ENCODE measurements around the gene MYT1.

MYT1 gene

GRCh38 chr20:64161356-64162238 is 2.7 kb upstream of the MYT1 start:
- Histone ChIP-seq H2BK5ac (ENCODE audit: low read length) (no peak overlapping the region), H2AFZ (ENCODE audit: low read length) (no peak overlapping the region), H3K9ac (ENCODE audit: low read depth, low read length, poor library complexity) (no peak overlapping the region), H3K4me3 (ENCODE audit: low read length in 2 of 2) (no peak overlapping the region), H3K27me3 (ENCODE audit: control insufficient read depth in 3 of 3, insufficient read depth in 3 of 3, low read depth in 1 of 3, low read length in 3 of 3) (peaks cover 0 to 65% (median 8%) of the 10 kb centered on the region in 3 experiments), H3K4me2 (ENCODE audit: insufficient read depth, low read length, poor library complexity, severe bottlenecking) (peak overlapping the region; percentile 51), H2BK120ac (ENCODE audit: low read depth, low read length) (no peak overlapping the region), H4K8ac (ENCODE audit: low read depth, low read length) (no peak overlapping the region), H3K36me3 (replicated peaks in 1 of 2; ENCODE audit: control insufficient read depth in 2 of 2, insufficient read depth in 2 of 2, low read length in 2 of 2) (no peaks in the 10 kb centered on the region), H3K27ac (replicated peaks; ENCODE audit: low read length) (no peak overlapping the region), H2AK5ac (ENCODE audit: low read depth, low read length) (no peak overlapping the region), H4K91ac (ENCODE audit: low read depth, low read length, poor library complexity) (no peak overlapping the region), H3K4ac (ENCODE audit: low read length) (no peak overlapping the region), H2BK15ac (ENCODE audit: low read length) (no peak overlapping the region), H3K14ac (ENCODE audit: low read length) (no peak overlapping the region), H3K18ac (ENCODE audit: low read length) (no peak overlapping the region), H3K79me1 (ENCODE audit: low read depth, low read length) (no peaks in the 10 kb centered on the region), H3K23ac (ENCODE audit: low read depth, low read length, poor library complexity) (no peak overlapping the region), H3K4me1 (ENCODE audit: control insufficient read depth in 2 of 2, insufficient read depth in 1 of 2, low read depth in 1 of 2, low read length in 2 of 2) (peaks cover 26 to 32% of the 10 kb centered on the region in 2 donors), H3K9me3 (replicated peaks in 1 of 2; ENCODE audit: control insufficient read depth in 2 of 2, insufficient read depth in 1 of 2, low read depth in 1 of 2, low read length in 2 of 2) (no peaks in the 10 kb centered on the region), H2BK12ac (ENCODE audit: low read length) (no peak overlapping the region)
- peak; percentile 86 for DNase-seq (ENCODE audit: low spot score)
- WGBS, 2 donors (ENCODE audit: extremely low coverage in 2 of 2, insufficient read length in 2 of 2, insufficient replicate concordance in 1 of 2) = no CpG with 5 or more reads among the region's 33 CpGs

GRCh38 chr20:64162239-64162910 is 1.9 kb upstream of the MYT1 start:
- H3K4me3 ChIP-seq (ENCODE audit: low read length in 2 of 2) = no peak overlapping the region
- H3K27me3 ChIP-seq (ENCODE audit: control insufficient read depth in 3 of 3, insufficient read depth in 3 of 3, low read depth in 1 of 3, low read length in 3 of 3) = peaks cover 0 to 71% (median 8%) of the 10 kb centered on the region in 3 experiments
- no peak overlapping the region for H3K23ac ChIP-seq (ENCODE audit: low read depth, low read length, poor library complexity)
- no peaks in the 10 kb centered on the region for H3K36me3 ChIP-seq (replicated peaks in 1 of 2; ENCODE audit: control insufficient read depth in 2 of 2, insufficient read depth in 2 of 2, low read length in 2 of 2)
- no peaks in the 10 kb centered on the region for H3K79me1 ChIP-seq (ENCODE audit: low read depth, low read length)
- no peak overlapping the region for H3K27ac ChIP-seq (replicated peaks; ENCODE audit: low read length)
- H2BK15ac ChIP-seq (ENCODE audit: low read length) = no peak overlapping the region
- H3K4ac ChIP-seq (ENCODE audit: low read length) = no peak overlapping the region
- DNase-seq (ENCODE audit: low spot score) = no peak
- H2BK120ac ChIP-seq (ENCODE audit: low read depth, low read length) = no peak overlapping the region
- H3K9me3 ChIP-seq (replicated peaks in 1 of 2; ENCODE audit: control insufficient read depth in 2 of 2, insufficient read depth in 1 of 2, low read depth in 1 of 2, low read length in 2 of 2) = no peaks in the 10 kb centered on the region
- H2AFZ ChIP-seq (ENCODE audit: low read length) = no peak overlapping the region
- no peak overlapping the region for H3K9ac ChIP-seq (ENCODE audit: low read depth, low read length, poor library complexity)
- no peak overlapping the region for H2AK5ac ChIP-seq (ENCODE audit: low read depth, low read length)
- WGBS, 2 donors (ENCODE audit: extremely low coverage in 2 of 2, insufficient read length in 2 of 2, insufficient replicate concordance in 1 of 2) = no CpG with 5 or more reads among the region's 23 CpGs
- H4K91ac ChIP-seq (ENCODE audit: low read depth, low read length, poor library complexity) = no peak overlapping the region
- H3K4me2 ChIP-seq (ENCODE audit: insufficient read depth, low read length, poor library complexity, severe bottlenecking) = no peak overlapping the region
- no peak overlapping the region for H3K14ac ChIP-seq (ENCODE audit: low read length)
- H2BK12ac ChIP-seq (ENCODE audit: low read length) = no peak overlapping the region
- H2BK5ac ChIP-seq (ENCODE audit: low read length) = no peak overlapping the region
- no peak overlapping the region for H4K8ac ChIP-seq (ENCODE audit: low read depth, low read length)
- no peak overlapping the region for H3K18ac ChIP-seq (ENCODE audit: low read length)
- H3K4me1 ChIP-seq (ENCODE audit: control insufficient read depth in 2 of 2, insufficient read depth in 1 of 2, low read depth in 1 of 2, low read length in 2 of 2) = peaks cover 23 to 31% of the 10 kb centered on the region in 2 donors

GRCh38 chr20:64163776-64164122 is 503 bp upstream of the MYT1 start:
- DNase-seq (ENCODE audit: low spot score) = no peak
- Histone ChIP-seq H3K18ac (ENCODE audit: low read length) (no peak overlapping the region), H2AK5ac (ENCODE audit: low read depth, low read length) (no peak overlapping the region), H4K8ac (ENCODE audit: low read depth, low read length) (no peak overlapping the region), H2BK12ac (ENCODE audit: low read length) (no peak overlapping the region), H2BK5ac (ENCODE audit: low read length) (no peak overlapping the region), H2BK15ac (ENCODE audit: low read length) (no peak overlapping the region), H3K27me3 (ENCODE audit: control insufficient read depth in 3 of 3, insufficient read depth in 3 of 3, low read depth in 1 of 3, low read length in 3 of 3) (peaks cover 0 to 81% (median 8%) of the 10 kb centered on the region in 3 experiments), H3K4me2 (ENCODE audit: insufficient read depth, low read length, poor library complexity, severe bottlenecking) (no peak overlapping the region), H3K36me3 (replicated peaks in 1 of 2; ENCODE audit: control insufficient read depth in 2 of 2, insufficient read depth in 2 of 2, low read length in 2 of 2) (no peaks in the 10 kb centered on the region), H2AFZ (ENCODE audit: low read length) (no peak overlapping the region), H3K9ac (ENCODE audit: low read depth, low read length, poor library complexity) (no peak overlapping the region), H3K79me1 (ENCODE audit: low read depth, low read length) (no peaks in the 10 kb centered on the region), H3K23ac (ENCODE audit: low read depth, low read length, poor library complexity) (no peak overlapping the region), H3K9me3 (replicated peaks in 1 of 2; ENCODE audit: control insufficient read depth in 2 of 2, insufficient read depth in 1 of 2, low read depth in 1 of 2, low read length in 2 of 2) (no peaks in the 10 kb centered on the region), H3K14ac (ENCODE audit: low read length) (no peak overlapping the region), H3K4me1 (ENCODE audit: control insufficient read depth in 2 of 2, insufficient read depth in 1 of 2, low read depth in 1 of 2, low read length in 2 of 2) (peaks cover 23 to 31% of the 10 kb centered on the region in 2 donors), H3K4ac (ENCODE audit: low read length) (no peak overlapping the region), H2BK120ac (ENCODE audit: low read depth, low read length) (no peak overlapping the region), H4K91ac (ENCODE audit: low read depth, low read length, poor library complexity) (no peak overlapping the region), H3K4me3 (ENCODE audit: low read length in 2 of 2) (no peak overlapping the region), H3K27ac (replicated peaks; ENCODE audit: low read length) (no peak overlapping the region)
- WGBS, 2 donors (ENCODE audit: extremely low coverage in 2 of 2, insufficient read length in 2 of 2, insufficient replicate concordance in 1 of 2) = no CpG with 5 or more reads among the region's 5 CpGs

- H3K79me1 ChIP-seq (ENCODE audit: low read depth, low read length) = no peaks in the 10 kb centered on the region
- peaks cover 0 to 72% (median 8%) of the 10 kb centered on the region in 3 experiments for H3K27me3 ChIP-seq (ENCODE audit: control insufficient read depth in 3 of 3, insufficient read depth in 3 of 3, low read depth in 1 of 3, low read length in 3 of 3)
- no peak for DNase-seq (ENCODE audit: low spot score)
- no peak overlapping the region for H3K23ac ChIP-seq (ENCODE audit: low read depth, low read length, poor library complexity)
- H3K14ac ChIP-seq (ENCODE audit: low read length) = no peak overlapping the region
- no peak overlapping the region for H2BK15ac ChIP-seq (ENCODE audit: low read length)
- H3K9ac ChIP-seq (ENCODE audit: low read depth, low read length, poor library complexity) = no peak overlapping the region
- H3K4ac ChIP-seq (ENCODE audit: low read length) = no peak overlapping the region
- no peak overlapping the region for H2BK120ac ChIP-seq (ENCODE audit: low read depth, low read length)
- no peak overlapping the region for H2AFZ ChIP-seq (ENCODE audit: low read length)
- H4K91ac ChIP-seq (ENCODE audit: low read depth, low read length, poor library complexity) = no peak overlapping the region
- H3K36me3 ChIP-seq (replicated peaks in 1 of 2; ENCODE audit: control insufficient read depth in 2 of 2, insufficient read depth in 2 of 2, low read length in 2 of 2) = no peaks in the 10 kb centered on the region
- no peak overlapping the region for H3K18ac ChIP-seq (ENCODE audit: low read length)
- no peak overlapping the region for H2BK12ac ChIP-seq (ENCODE audit: low read length)
- no peak overlapping the region for H3K27ac ChIP-seq (replicated peaks; ENCODE audit: low read length)
- WGBS, 2 donors (ENCODE audit: extremely low coverage in 2 of 2, insufficient read length in 2 of 2, insufficient replicate concordance in 1 of 2) = no CpG with 5 or more reads among the region's 14 CpGs
- no peak overlapping the region for H4K8ac ChIP-seq (ENCODE audit: low read depth, low read length)
- H3K4me2 ChIP-seq (ENCODE audit: insufficient read depth, low read length, poor library complexity, severe bottlenecking) = no peak overlapping the region
- H3K4me1 ChIP-seq (ENCODE audit: control insufficient read depth in 2 of 2, insufficient read depth in 1 of 2, low read depth in 1 of 2, low read length in 2 of 2) = peaks cover 8 to 10% of the 10 kb centered on the region in 2 donors
- no peaks in the 10 kb centered on the region for H3K9me3 ChIP-seq (replicated peaks in 1 of 2; ENCODE audit: control insufficient read depth in 2 of 2, insufficient read depth in 1 of 2, low read depth in 1 of 2, low read length in 2 of 2)
- no peak overlapping the region for H3K4me3 ChIP-seq (ENCODE audit: low read length in 2 of 2)
- no peak overlapping the region for H2BK5ac ChIP-seq (ENCODE audit: low read length)
- H2AK5ac ChIP-seq (ENCODE audit: low read depth, low read length) = no peak overlapping the region
Observed at GRCh38 chr20:64165866-64166600, 1.8 kb downstream of the MYT1 start.
